Smooth muscle cell (in vitro differentiated cells): ENCODE measurements around the gene MAPKAPK2. TPM values are rescaled to one million over a fixed set of nuclear protein-coding genes. Genes with fewer than 3 reads are reported as not detected.

Experiments used
- DNase-seq: peaks from one replicate; lab custom pipeline; 2025; ENCODE audit not compliant: unreplicated experiment; lab: John Stamatoyannopoulos, UW
- H2AFZ ChIP-seq: fragments of 200-600 bp; sonication (generic); 2 replicates; pipeline ENCODE4 v1.6.0; 2016; ENCODE audit warnings: antibody characterized with exemption, low read depth, mild to moderate bottlenecking
- H3F3A ChIP-seq: fragments of 200-600 bp; sonication (generic); 2 replicates; pipeline ENCODE4 v1.6.0; 2017; ENCODE audit warnings: antibody characterized with exemption, low read depth
- H3K27ac ChIP-seq: fragments of 200-600 bp; sonication (generic); 2 replicates; pipeline ENCODE4 v1.5.1; 2016; ENCODE audit warnings: low read depth, mild to moderate bottlenecking
- H3K27me3 ChIP-seq: fragments of 200-600 bp; sonication (generic); 2 replicates; pipeline ENCODE4 v1.6.1; 2016; ENCODE audit warnings: low read depth, mild to moderate bottlenecking
- H3K36me3 ChIP-seq: fragments of 200-600 bp; sonication (generic); 2 replicates; pipeline ENCODE4 v1.5.1; 2016; ENCODE audit warnings: low read depth
- H3K4me1 ChIP-seq: fragments of 200-600 bp; sonication (generic); 2 replicates; pipeline ENCODE4 v1.5.1; 2016; ENCODE audit warnings: low read depth
- H3K4me2 ChIP-seq: fragments of 200-600 bp; sonication (generic); 2 replicates; pipeline ENCODE4 v1.6.0; 2016; ENCODE audit warnings: mild to moderate bottlenecking
- H3K4me3 ChIP-seq: fragments of 200-600 bp; sonication (generic); 2 replicates; pipeline ENCODE4 v1.5.1; 2016; ENCODE audit warnings: mild to moderate bottlenecking
- H3K79me2 ChIP-seq: fragments of 200-600 bp; sonication (generic); 2 replicates; pipeline ENCODE4 v1.6.0; 2016; ENCODE audit warnings: low read depth, mild to moderate bottlenecking
- H3K9ac ChIP-seq: fragments of 200-600 bp; sonication (generic); 2 replicates; pipeline ENCODE4 v1.6.0; 2016; ENCODE audit warnings: low read depth
- H3K9me3 ChIP-seq: fragments of 200-600 bp; sonication (generic); replicated peaks from 2 replicates; pipeline ENCODE4 v1.5.1; 2016; ENCODE audit warnings: low read depth
- H4K20me1 ChIP-seq: fragments of 200-600 bp; sonication (generic); 2 replicates; pipeline ENCODE4 v1.6.0; 2016; ENCODE audit warnings: low read depth
- WGBS: methylation state at CpG from one replicate; pipeline ENCODE4 v1.1.7; 2016; ENCODE audit warnings: low lambda C conversion rate; 5-methylcytosine and 5-hydroxymethylcytosine counted together
- polyA plus RNA-seq: library from polyadenylated mRNA; unstranded; fragments of >200 nt; fragmentation: Nextera tagmentation; extraction: Ambion mirVana; gene quantifications from 2 replicates; pipeline ENCODE4 v1.2.1, GENCODE V29; 2016
- total RNA-seq: library from RNA; depleted of rRNA; stranded (reverse); fragments of >200 nt; gene quantifications from 2 replicates; pipeline ENCODE4 v1.2.3, GENCODE V29; 2014
- TF ChIP-seq, protein P1 (sequence below): fragments of 200-600 bp; sonication (generic); IDR thresholded peaks from 2 replicates; pipeline ENCODE4 v1.5.1; 2017; ENCODE audit warnings: borderline replicate concordance, mild to moderate bottlenecking, antibody characterized with exemption; ENCODE audit not compliant: insufficient read depth, poor library complexity, severe bottlenecking

The MAPKAPK2 gene
- total and polyA plus RNA-seq, 2 experiments from 2014 or later, result 14.3 to 40.9 TPM

DNA sequence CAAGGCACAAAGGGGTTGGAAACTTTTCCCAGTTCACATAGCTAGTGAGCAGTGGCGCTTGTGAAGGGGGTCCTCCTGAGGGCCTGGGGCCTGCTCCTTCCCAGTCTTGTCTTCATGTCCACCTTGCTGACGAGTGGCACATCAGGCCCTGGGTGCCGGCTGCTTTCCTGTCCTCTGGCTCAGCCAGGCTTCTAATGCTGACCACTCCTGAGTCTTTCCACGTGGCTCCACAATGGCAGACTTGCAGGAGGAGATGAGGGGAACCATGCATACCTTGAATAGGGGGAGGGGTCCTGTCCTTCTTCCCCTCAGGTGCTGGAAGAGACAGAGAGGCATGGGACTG lies 38.7 kb downstream of the MAPKAPK2 start:
- Histone ChIP-seq H3K4me2 (peak overlapping the region; percentile 50), H3K4me3 (no peak overlapping the region), H3K9ac (no peak overlapping the region), H3K27ac (peak overlapping the region; percentile 50), H3F3A (no peaks in the 10 kb centered on the region), H2AFZ (no peak overlapping the region), H3K27me3 (no peaks in the 10 kb centered on the region), H3K79me2 (peaks cover 99% of the 10 kb centered on the region), H3K9me3 (no peaks in the 10 kb centered on the region), H3K4me1 (peaks cover 11% of the 10 kb centered on the region), H3K36me3 (no peaks in the 10 kb centered on the region), H4K20me1 (peaks cover 100% of the 10 kb centered on the region)
- TF ChIP-seq, protein P1, sequence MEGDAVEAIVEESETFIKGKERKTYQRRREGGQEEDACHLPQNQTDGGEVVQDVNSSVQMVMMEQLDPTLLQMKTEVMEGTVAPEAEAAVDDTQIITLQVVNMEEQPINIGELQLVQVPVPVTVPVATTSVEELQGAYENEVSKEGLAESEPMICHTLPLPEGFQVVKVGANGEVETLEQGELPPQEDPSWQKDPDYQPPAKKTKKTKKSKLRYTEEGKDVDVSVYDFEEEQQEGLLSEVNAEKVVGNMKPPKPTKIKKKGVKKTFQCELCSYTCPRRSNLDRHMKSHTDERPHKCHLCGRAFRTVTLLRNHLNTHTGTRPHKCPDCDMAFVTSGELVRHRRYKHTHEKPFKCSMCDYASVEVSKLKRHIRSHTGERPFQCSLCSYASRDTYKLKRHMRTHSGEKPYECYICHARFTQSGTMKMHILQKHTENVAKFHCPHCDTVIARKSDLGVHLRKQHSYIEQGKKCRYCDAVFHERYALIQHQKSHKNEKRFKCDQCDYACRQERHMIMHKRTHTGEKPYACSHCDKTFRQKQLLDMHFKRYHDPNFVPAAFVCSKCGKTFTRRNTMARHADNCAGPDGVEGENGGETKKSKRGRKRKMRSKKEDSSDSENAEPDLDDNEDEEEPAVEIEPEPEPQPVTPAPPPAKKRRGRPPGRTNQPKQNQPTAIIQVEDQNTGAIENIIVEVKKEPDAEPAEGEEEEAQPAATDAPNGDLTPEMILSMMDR, result no peak
- DNase-seq, result no peak
- WGBS, result 78% methylated on average over 4 of the region's 4 CpGs

DNA sequence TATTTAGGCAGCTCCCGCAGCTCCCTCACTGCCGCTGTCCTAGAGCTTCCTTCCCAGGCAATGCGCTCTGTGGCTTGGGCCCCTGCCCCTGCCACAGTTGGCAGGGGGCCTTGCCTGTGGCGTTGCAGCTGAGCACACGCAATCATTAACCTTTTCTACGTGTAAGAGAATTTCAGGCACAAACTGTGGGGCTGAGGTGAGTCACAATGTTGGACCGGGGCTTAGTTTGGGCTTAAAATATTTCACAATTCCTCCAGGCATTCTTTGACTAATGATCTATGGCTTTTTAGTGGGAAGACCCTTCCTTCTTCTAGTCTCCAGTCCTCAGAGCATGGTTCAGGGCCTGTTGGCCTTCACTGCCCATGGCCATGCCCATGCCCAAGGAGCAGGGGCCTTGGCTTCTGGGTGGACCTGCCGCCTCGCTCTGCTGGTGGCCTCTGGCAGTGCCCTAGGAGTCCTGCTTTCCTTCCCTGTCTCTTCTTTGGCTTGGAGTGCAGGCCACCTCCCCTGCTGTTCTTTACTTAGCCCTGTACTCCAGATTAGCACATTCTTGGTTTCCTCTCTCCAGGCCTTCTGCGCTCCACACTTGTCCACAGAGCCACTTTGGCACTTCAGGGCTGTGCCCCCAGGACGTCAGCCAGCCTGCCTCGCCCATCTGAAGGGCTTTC lies 39.2 kb downstream of the MAPKAPK2 start:
- peak overlapping the region; percentile 50 for H3K4me2 ChIP-seq
- DNase-seq, result no peak
- H3K9me3 ChIP-seq, result no peaks in the 10 kb centered on the region
- TF ChIP-seq, protein P1, result no peak
- 62% methylated on average over 12 of the region's 12 CpGs for WGBS
- H4K20me1 ChIP-seq, result peaks cover 100% of the 10 kb centered on the region
- no peaks in the 10 kb centered on the region for H3K36me3 ChIP-seq
- H3K4me1 ChIP-seq, result peaks cover 11% of the 10 kb centered on the region
- no peak overlapping the region for H2AFZ ChIP-seq
- no peak overlapping the region for H3K9ac ChIP-seq
- peaks cover 98% of the 10 kb centered on the region for H3K79me2 ChIP-seq
- H3K4me3 ChIP-seq, result no peak overlapping the region
- no peaks in the 10 kb centered on the region for H3F3A ChIP-seq
- no peaks in the 10 kb centered on the region for H3K27me3 ChIP-seq
- peak overlapping the region; percentile 50 for H3K27ac ChIP-seq

DNA sequence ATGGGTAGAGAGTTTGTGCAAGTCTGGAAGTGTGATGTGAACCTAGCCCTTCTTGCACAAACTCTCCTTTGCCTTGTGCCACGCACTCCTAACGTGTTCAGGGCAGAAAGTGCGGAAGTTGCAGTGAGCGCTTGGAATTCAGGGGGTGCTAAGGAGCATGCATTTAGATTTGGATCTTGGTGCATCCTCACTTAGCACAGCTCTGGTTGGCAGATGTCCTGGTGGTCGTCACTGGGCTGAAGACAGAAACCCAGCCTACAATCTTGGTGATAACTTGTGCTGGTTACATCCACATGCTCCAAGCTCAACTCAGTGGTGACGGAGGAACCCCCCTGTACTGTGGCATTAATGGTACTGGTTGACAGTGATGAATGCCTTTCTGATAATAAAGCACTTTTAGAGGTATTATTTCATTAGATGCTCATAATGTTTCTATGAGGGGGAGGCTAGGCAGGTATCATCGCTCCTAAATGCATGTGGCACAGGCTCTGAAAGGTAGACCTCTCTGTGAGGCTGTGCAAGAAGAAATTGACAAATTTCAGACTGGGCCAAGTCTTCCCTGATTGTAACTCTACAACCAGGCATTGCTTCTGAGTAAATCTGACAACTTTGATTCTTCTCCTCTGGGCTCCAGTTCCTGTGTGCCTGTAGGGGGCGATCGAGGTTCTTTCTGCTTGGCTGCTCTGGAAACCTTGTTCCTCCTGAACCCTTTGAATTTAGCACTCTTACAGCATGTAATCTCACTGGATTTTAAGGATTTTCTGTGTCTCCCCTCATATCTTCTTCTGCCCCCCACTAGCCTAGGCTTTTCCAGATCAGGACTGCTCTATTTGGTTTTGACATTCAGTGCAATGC lies 40.6 kb downstream of the MAPKAPK2 start:
- peaks cover 100% of the 10 kb centered on the region for H4K20me1 ChIP-seq
- no peaks in the 10 kb centered on the region for H3F3A ChIP-seq
- peaks cover 87% of the 10 kb centered on the region for H3K79me2 ChIP-seq
- no peaks in the 10 kb centered on the region for H3K27me3 ChIP-seq
- H3K4me2 ChIP-seq, result no peak overlapping the region
- 72% methylated on average over 9 of the region's 9 CpGs for WGBS
- no peaks in the 10 kb centered on the region for H3K36me3 ChIP-seq
- peaks cover 11% of the 10 kb centered on the region for H3K4me1 ChIP-seq
- DNase-seq, result no peak
- H3K9me3 ChIP-seq, result no peaks in the 10 kb centered on the region
- no peak overlapping the region for H3K27ac ChIP-seq
- H3K4me3 ChIP-seq, result no peak overlapping the region
- TF ChIP-seq, protein P1, result peak; percentile 61
- H2AFZ ChIP-seq, result no peak overlapping the region
- H3K9ac ChIP-seq, result no peak overlapping the region
